Activated CD4-positive, alpha-beta memory T cell treated with anti-CD3 and anti-CD28 coated beads for 36 hours (primary cell): ENCODE data around the gene SUSD3. TPM values are rescaled to one million over a fixed set of nuclear protein-coding genes. Genes with fewer than 3 reads are reported as not detected.

Source experiments
- CTCF ChIA-PET: fragments of 350-600 bp; sonication (Branson Sonifier 250); formaldehyde crosslinking; loops from one replicate; lab custom pipeline; 2021; ENCODE audit warnings: antibody characterized with exemption, inconsistent platforms; lab: Charles Lee
- POLR2A ChIA-PET: fragments of 350-600 bp; sonication (Branson Sonifier 250); formaldehyde crosslinking; loops from one replicate; lab custom pipeline; 2021; ENCODE audit warnings: antibody characterized with exemption; lab: Charles Lee
- DNase-seq: peaks from one replicate; pipeline ENCODE4 v3.0.0-alpha.2; 2020
- H3K27ac Mint-ChIP-seq: one replicate; pipeline ENCODE4 v1.8.0; 2021; ENCODE audit warnings: mixed read lengths
- H3K27me3 Mint-ChIP-seq: one replicate; pipeline ENCODE4 v1.8.0; 2021; ENCODE audit warnings: mixed read lengths
- H3K36me3 Mint-ChIP-seq: one replicate; pipeline ENCODE4 v1.8.0; 2021; ENCODE audit warnings: mixed read lengths
- H3K4me1 Mint-ChIP-seq: one replicate; pipeline ENCODE4 v1.8.0; 2021; ENCODE audit warnings: low read depth, mixed read lengths
- H3K4me3 Mint-ChIP-seq: one replicate; pipeline ENCODE4 v1.8.0; 2021; ENCODE audit warnings: mild to moderate bottlenecking, mixed read lengths
- H3K9me3 Mint-ChIP-seq: one replicate; pipeline ENCODE4 v1.8.0; 2021; ENCODE audit warnings: mixed read lengths
- intact Hi-C: fragments of 100-400 bp; cut with micrococcal nuclease; formaldehyde crosslinking; loops from one replicate; pipeline ENCODE4 v1.15.1; 2023
- total RNA-seq, 2 experiments: library from RNA; stranded (reverse); gene quantifications; one replicate each; pipeline ENCODE4 v1.2.3, GENCODE V29; 2021

SUSD3 gene
- total RNA-seq, 2 experiments from 2014 or later, result 67.0 to 72.8 TPM

- ChIA-PET POLR2A (interaction anchor here (0.6 to 1.3 kb wide), 4 partner anchors 10 to 271 kb away, joined by 3 to 5 read pairs (median 3); no protein-coding TSS in a partner anchor), CTCF (interaction anchor here (1.1 to 6.7 kb wide), 9 partner anchors 10 to 459 kb away, joined by 3 to 80 read pairs (median 11); partner anchors contain the start of gene CARD19)
- peaks cover 31% of the 10 kb centered on the region for H3K36me3 Mint-ChIP-seq
- peaks cover 65% of the 10 kb centered on the region for H3K4me1 Mint-ChIP-seq
- DNase-seq, result no peak
- intact Hi-C loops, result no loop called here
- H3K27me3 Mint-ChIP-seq, result no peaks in the 10 kb centered on the region
- peak overlapping the region; percentile 77 for H3K27ac Mint-ChIP-seq
- H3K4me3 Mint-ChIP-seq, result no peak overlapping the region
- peaks cover 14% of the 10 kb centered on the region for H3K9me3 Mint-ChIP-seq
These were observed 48.8 kb downstream of the SUSD3 start for GRCh38 chr9:93107151-93107824.

GRCh38 chr9:93107825-93108161, 49.3 kb downstream of the SUSD3 start:
- Mint-ChIP-seq H3K4me3 (no peak overlapping the region), H3K36me3 (peaks cover 30% of the 10 kb centered on the region), H3K4me1 (peaks cover 60% of the 10 kb centered on the region), H3K27me3 (no peaks in the 10 kb centered on the region), H3K9me3 (peaks cover 14% of the 10 kb centered on the region), H3K27ac (peak overlapping the region; percentile 77)
- intact Hi-C loops, result loop anchor here (1.0 to 2.0 kb wide), 3 partner anchors 41 to 105 kb away; no protein-coding TSS in a partner anchor
- ChIA-PET CTCF (interaction anchor here (1.1 to 6.7 kb wide), 11 partner anchors 11 to 459 kb away, joined by 3 to 80 read pairs (median 11); partner anchors contain the start of gene CARD19), POLR2A (interaction anchor here (0.7 to 1.4 kb wide), 3 partner anchors 13 to 87 kb away, joined by 3 to 6 read pairs (median 3); partner anchors contain the start of gene NINJ1)
- DNase-seq, result no peak

- Mint-ChIP-seq H3K27ac (peak overlapping the region; percentile 77), H3K36me3 (peaks cover 31% of the 10 kb centered on the region), H3K9me3 (peaks cover 12% of the 10 kb centered on the region), H3K4me3 (no peak overlapping the region), H3K27me3 (no peaks in the 10 kb centered on the region), H3K4me1 (peaks cover 55% of the 10 kb centered on the region)
- CTCF ChIA-PET, result interaction anchor here (0.6 to 6.7 kb wide), 49 partner anchors 11 to 396 kb away, joined by 3 to 80 read pairs (median 5); partner anchors contain the start of genes CARD19 and NINJ1
- peak; percentile 82 for DNase-seq
- intact Hi-C loops, result loop anchor here (1.0 to 2.0 kb wide), 4 partner anchors 40 to 194 kb away; no protein-coding TSS in a partner anchor
- POLR2A ChIA-PET, result interaction anchor here (0.7 to 1.5 kb wide), 3 partner anchors 12 to 44 kb away, joined by 3 to 6 read pairs (median 5); partner anchors contain the start of gene NINJ1
These were observed 50.0 kb downstream of the SUSD3 start for GRCh38 chr9:93108291-93109041.

DNA sequence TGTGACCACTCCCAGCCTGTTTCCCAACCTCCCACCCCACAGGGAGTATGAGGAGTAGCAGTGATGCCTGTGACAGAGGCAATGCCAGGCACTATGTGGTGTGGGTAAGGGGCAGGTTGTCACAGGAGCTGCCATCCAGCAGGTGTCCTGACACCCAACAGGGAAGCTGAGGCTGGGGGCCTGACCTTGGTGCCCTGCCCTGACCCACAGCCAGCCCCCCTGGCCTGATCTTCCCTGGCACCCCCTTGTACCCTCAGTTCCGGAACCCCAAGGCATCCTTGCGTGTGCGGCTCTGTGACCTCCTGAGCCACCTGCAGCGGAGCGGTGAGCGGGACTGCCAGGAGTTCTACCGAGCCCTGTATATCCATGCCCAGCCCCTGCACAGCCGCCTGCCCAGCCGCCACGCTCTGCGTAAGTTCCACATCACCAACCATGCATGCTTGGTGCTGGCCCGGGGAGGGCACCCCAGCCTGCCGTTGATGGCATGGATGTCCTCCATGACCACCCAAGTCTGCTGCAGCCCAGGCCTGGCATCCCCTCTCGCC, 51.9 kb downstream of the SUSD3 start:
- ChIA-PET POLR2A (no interaction called here), CTCF (interaction anchor here (1.5 to 6.7 kb wide), 6 partner anchors 9 to 192 kb away, joined by 3 to 80 read pairs (median 24); partner anchors contain the start of gene CARD19)
- Mint-ChIP-seq H3K4me3 (no peak overlapping the region), H3K36me3 (peaks cover 16% of the 10 kb centered on the region), H3K27me3 (no peaks in the 10 kb centered on the region), H3K27ac (no peak overlapping the region), H3K4me1 (peaks cover 43% of the 10 kb centered on the region), H3K9me3 (no peaks in the 10 kb centered on the region)
- intact Hi-C loops, result no loop called here
- no peak for DNase-seq

DNA sequence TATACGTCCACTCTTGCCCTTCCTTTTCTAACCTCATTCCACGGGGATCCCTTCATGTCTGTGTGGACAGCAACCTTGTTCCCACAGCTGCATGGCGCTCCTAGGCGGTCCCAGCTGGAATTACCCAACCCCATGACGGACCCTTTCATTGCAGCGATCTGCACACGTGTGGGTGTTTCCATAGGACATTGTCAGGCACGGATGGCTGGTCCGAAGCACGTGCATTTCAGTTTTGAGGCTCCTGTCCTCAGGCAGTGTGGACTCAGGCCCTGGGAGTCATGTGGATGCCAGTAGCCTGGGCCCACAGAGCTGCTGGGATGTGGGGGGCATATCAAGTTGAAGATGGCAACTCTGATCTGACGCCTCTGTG, 52.5 kb downstream of the SUSD3 start:
- H3K27me3 Mint-ChIP-seq, result no peaks in the 10 kb centered on the region
- no peak overlapping the region for H3K4me3 Mint-ChIP-seq
- CTCF ChIA-PET, result no interaction called here
- H3K27ac Mint-ChIP-seq, result no peak overlapping the region
- POLR2A ChIA-PET, result no interaction called here
- intact Hi-C loops, result no loop called here
- H3K4me1 Mint-ChIP-seq, result peaks cover 37% of the 10 kb centered on the region
- no peak for DNase-seq
- H3K36me3 Mint-ChIP-seq, result peaks cover 16% of the 10 kb centered on the region
- H3K9me3 Mint-ChIP-seq, result no peaks in the 10 kb centered on the region

DNA sequence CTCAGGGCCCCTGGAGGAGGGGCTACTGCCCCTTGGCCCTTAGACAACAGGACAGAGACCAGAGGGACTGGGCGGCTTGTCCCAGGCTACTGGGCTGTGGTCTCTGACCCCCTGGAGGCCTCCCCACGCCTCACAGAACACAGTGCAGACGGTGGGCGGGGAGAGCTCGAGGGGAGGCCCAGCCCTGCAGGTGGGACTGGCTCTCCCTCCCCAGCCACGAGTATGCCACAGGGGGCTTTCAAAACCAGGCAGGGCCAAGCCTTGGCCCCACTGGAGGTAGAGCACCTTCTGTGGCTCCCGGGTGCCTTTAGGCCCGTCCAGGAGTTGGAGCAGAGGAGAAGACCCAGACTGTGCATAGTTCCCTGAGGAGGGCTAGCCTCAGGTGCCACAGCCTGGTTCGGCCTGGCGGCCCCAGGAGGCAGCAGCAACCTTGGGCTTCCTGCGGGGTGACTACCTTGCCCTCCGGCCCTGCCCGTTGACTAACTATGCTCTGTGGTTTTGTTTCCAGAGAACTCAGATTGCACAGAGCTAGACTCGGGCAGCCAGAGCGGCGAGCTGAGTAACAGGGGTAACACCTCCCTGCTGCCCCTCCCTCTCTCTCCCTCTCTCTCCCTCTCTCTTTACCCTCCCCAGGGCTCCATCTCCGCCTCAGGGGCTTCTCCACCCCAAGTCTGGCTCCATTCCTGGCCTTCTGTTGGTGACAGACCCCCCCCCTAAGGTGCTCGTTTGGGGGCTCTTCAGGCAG, 53.0 kb downstream of the SUSD3 start:
- Mint-ChIP-seq H3K4me1 (peaks cover 34% of the 10 kb centered on the region), H3K27ac (no peak overlapping the region), H3K4me3 (no peak overlapping the region), H3K27me3 (no peaks in the 10 kb centered on the region), H3K36me3 (peaks cover 16% of the 10 kb centered on the region), H3K9me3 (no peaks in the 10 kb centered on the region)
- ChIA-PET POLR2A (no interaction called here), CTCF (no interaction called here)
- intact Hi-C loops, result no loop called here
- peak; percentile 45 for DNase-seq

GRCh38 chr9:93112116-93112863, 53.8 kb downstream of the SUSD3 start:
- ChIA-PET POLR2A (no interaction called here), CTCF (no interaction called here)
- H3K4me3 Mint-ChIP-seq, result no peak overlapping the region
- H3K9me3 Mint-ChIP-seq, result no peaks in the 10 kb centered on the region
- peaks cover 16% of the 10 kb centered on the region for H3K36me3 Mint-ChIP-seq
- no peak overlapping the region for H3K27ac Mint-ChIP-seq
- no peaks in the 10 kb centered on the region for H3K27me3 Mint-ChIP-seq
- no peak for DNase-seq
- peaks cover 26% of the 10 kb centered on the region for H3K4me1 Mint-ChIP-seq
- intact Hi-C loops, result no loop called here

- DNase-seq, result no peak
- Mint-ChIP-seq H3K27me3 (no peaks in the 10 kb centered on the region), H3K4me3 (no peak overlapping the region), H3K27ac (no peak overlapping the region), H3K36me3 (peaks cover 12% of the 10 kb centered on the region), H3K4me1 (peaks cover 20% of the 10 kb centered on the region), H3K9me3 (no peaks in the 10 kb centered on the region)
- intact Hi-C loops, result no loop called here
- ChIA-PET CTCF (interaction anchor here (1.1 kb wide), 1 partner anchor 8 kb away, joined by 3 read pairs; no protein-coding TSS in a partner anchor), POLR2A (no interaction called here)
These were observed 54.4 kb downstream of the SUSD3 start for GRCh38 chr9:93112864-93113389.

GRCh38 chr9:93114169-93114983, 55.9 kb downstream of the SUSD3 start:
- no peaks in the 10 kb centered on the region for H3K27me3 Mint-ChIP-seq
- POLR2A ChIA-PET, result no interaction called here

GRCh38 chr9:93114984-93115335, 56.5 kb downstream of the SUSD3 start:
- Mint-ChIP-seq H3K27me3 (no peaks in the 10 kb centered on the region), H3K36me3 (peaks cover 9% of the 10 kb centered on the region), H3K4me1 (peaks cover 11% of the 10 kb centered on the region), H3K9me3 (no peaks in the 10 kb centered on the region), H3K4me3 (no peak overlapping the region), H3K27ac (peak overlapping the region; percentile 50)
- intact Hi-C loops, result no loop called here
- ChIA-PET CTCF (interaction anchor here (0.6 kb wide), 1 partner anchor 188 kb away, joined by 3 read pairs; no protein-coding TSS in a partner anchor), POLR2A (no interaction called here)
- DNase-seq, result no peak

More at GRCh38 chr9:93114169-93114983, 55.9 kb downstream of the SUSD3 start:
- H3K4me1 Mint-ChIP-seq, result peaks cover 6% of the 10 kb centered on the region
- intact Hi-C loops, result no loop called here
- peaks cover 9% of the 10 kb centered on the region for H3K36me3 Mint-ChIP-seq
- no peak for DNase-seq
- H3K27ac Mint-ChIP-seq, result peak overlapping the region; percentile 50
- no peaks in the 10 kb centered on the region for H3K9me3 Mint-ChIP-seq
- CTCF ChIA-PET, result interaction anchor here (1.1 kb wide), 1 partner anchor 10 kb away, joined by 3 read pairs; no protein-coding TSS in a partner anchor
- H3K4me3 Mint-ChIP-seq, result no peak overlapping the region
